ENCODE measurements around the gene PSMB10.
A peak's percentile ranks its signal among the peaks of the same experiment; 100 is the strongest.

- TF ChIP-seq, protein P1, sequence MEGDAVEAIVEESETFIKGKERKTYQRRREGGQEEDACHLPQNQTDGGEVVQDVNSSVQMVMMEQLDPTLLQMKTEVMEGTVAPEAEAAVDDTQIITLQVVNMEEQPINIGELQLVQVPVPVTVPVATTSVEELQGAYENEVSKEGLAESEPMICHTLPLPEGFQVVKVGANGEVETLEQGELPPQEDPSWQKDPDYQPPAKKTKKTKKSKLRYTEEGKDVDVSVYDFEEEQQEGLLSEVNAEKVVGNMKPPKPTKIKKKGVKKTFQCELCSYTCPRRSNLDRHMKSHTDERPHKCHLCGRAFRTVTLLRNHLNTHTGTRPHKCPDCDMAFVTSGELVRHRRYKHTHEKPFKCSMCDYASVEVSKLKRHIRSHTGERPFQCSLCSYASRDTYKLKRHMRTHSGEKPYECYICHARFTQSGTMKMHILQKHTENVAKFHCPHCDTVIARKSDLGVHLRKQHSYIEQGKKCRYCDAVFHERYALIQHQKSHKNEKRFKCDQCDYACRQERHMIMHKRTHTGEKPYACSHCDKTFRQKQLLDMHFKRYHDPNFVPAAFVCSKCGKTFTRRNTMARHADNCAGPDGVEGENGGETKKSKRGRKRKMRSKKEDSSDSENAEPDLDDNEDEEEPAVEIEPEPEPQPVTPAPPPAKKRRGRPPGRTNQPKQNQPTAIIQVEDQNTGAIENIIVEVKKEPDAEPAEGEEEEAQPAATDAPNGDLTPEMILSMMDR (IDR thresholded peaks at IDR 0.05 in 8 of 11, conservative IDR thresholded peaks at IDR 0.05 in 3 of 11), result peak in 1 of 11 experiments; percentile 15
- TF ChIP-seq POLR2A (IDR thresholded peaks at IDR 0.05), result peak in 1 of 3 donors; percentile 63
- TF ChIP-seq POLR2AphosphoS5 (IDR thresholded peaks at IDR 0.05), result peak; percentile 75 to 84 (median 82)
Measured at GRCh38 chr16:67968400-67969253, 32.0 kb upstream of the PSMB10 start, which contains the start of gene SLC12A4.
